HepG2 (cell line): ENCODE measurements around the gene PSD4. TPM values are rescaled to one million over a fixed set of nuclear protein-coding genes. Genes with fewer than 3 reads are reported as not detected.

Source experiments
- CENPX ChIP-seq: sonication (generic); formaldehyde crosslinking; IDR thresholded peaks from 2 replicates; pipeline ENCODE4 v1.9.0; 2021; ENCODE audit warnings: mild to moderate bottlenecking, missing genetic modification reagents, moderate library complexity
- FOXK2 ChIP-seq: fragments of 450-650 bp; IDR thresholded peaks from 2 replicates; pipeline ENCODE4 v1.6.1; 2016
- HBP1 ChIP-seq: IDR thresholded peaks from 2 replicates; pipeline ENCODE4 v1.6.1; 2016; ENCODE audit warnings: low read depth, control low read depth
- HCFC1 ChIP-seq: fragments of 150-350 bp; IDR thresholded peaks from 2 replicates; pipeline ENCODE4 v1.6.1; 2014; ENCODE audit warnings: low read depth, low read length
- HMGXB4 ChIP-seq, 2 experiments: sonication (generic) in 1 of 2; formaldehyde crosslinking in 1 of 2; IDR thresholded peaks; 2 replicates each; pipeline versions ENCODE4 v1.4.0 to v1.6.1; 2018 to 2020; ENCODE audit warnings: missing genetic modification reagents in 2 of 2, borderline replicate concordance in 1 of 2, low read depth in 1 of 2, mild to moderate bottlenecking in 1 of 2, missing biosample characterization in 1 of 2
- HOXA3 ChIP-seq: sonication (generic); formaldehyde crosslinking; IDR thresholded peaks from 2 replicates; pipeline ENCODE4 v1.5.0; 2020; ENCODE audit warnings: missing genetic modification reagents
- IKZF5 ChIP-seq: IDR thresholded peaks from 2 replicates; pipeline ENCODE4 v1.6.1; 2018; ENCODE audit warnings: missing genetic modification reagents, mild to moderate bottlenecking, missing compliant biosample characterization
- ISL2 ChIP-seq: sonication (generic); formaldehyde crosslinking; IDR thresholded peaks from 2 replicates; pipeline ENCODE4 v1.5.0; 2020; ENCODE audit warnings: missing genetic modification reagents
- KLF15 ChIP-seq: sonication (generic); formaldehyde crosslinking; IDR thresholded peaks from 2 replicates; pipeline ENCODE4 v1.8.1; 2023; ENCODE audit warnings: borderline replicate concordance, mild to moderate bottlenecking, inconsistent platforms, missing genetic modification reagents, mixed read lengths
- ONECUT2 ChIP-seq: sonication (generic); formaldehyde crosslinking; IDR thresholded peaks from 2 replicates; pipeline ENCODE4 v1.4.0; 2020; ENCODE audit warnings: missing genetic modification reagents
- PAX8 ChIP-seq: sonication (generic); formaldehyde crosslinking; IDR thresholded peaks from 2 replicates; pipeline ENCODE4 v1.8.0; 2022; ENCODE audit warnings: mild to moderate bottlenecking, missing genetic modification reagents, borderline replicate concordance
- PHF21A ChIP-seq: sonication (generic); formaldehyde crosslinking; IDR thresholded peaks from 2 replicates; pipeline ENCODE4 v1.5.0; 2020; ENCODE audit warnings: mild to moderate bottlenecking, missing genetic modification reagents
- REL ChIP-seq: sonication (generic); formaldehyde crosslinking; conservative IDR thresholded peaks from 2 replicates; pipeline ENCODE4 v1.8.0; 2022; ENCODE audit warnings: mild to moderate bottlenecking, missing genetic modification reagents, moderate library complexity
- SMYD3 ChIP-seq: sonication (generic); formaldehyde crosslinking; IDR thresholded peaks from 2 replicates; pipeline ENCODE4 v1.8.1; 2023; ENCODE audit warnings: mild to moderate bottlenecking, missing genetic modification reagents
- ZBTB7A ChIP-seq: sonication (generic); formaldehyde crosslinking; IDR thresholded peaks from 2 replicates; pipeline ENCODE4 v1.8.0; 2022; ENCODE audit warnings: mild to moderate bottlenecking, missing genetic modification reagents
- ZFP36 ChIP-seq: fragments of 150-350 bp; IDR thresholded peaks from 2 replicates; pipeline ENCODE4 v1.6.1; 2018; ENCODE audit warnings: borderline replicate concordance, low read length, low read depth; ENCODE audit not compliant: partially characterized antibody
- ZFP36L1 ChIP-seq: sonication (generic); formaldehyde crosslinking; IDR thresholded peaks from 2 replicates; pipeline ENCODE4 v1.8.0; 2022; ENCODE audit warnings: mild to moderate bottlenecking, missing genetic modification reagents, moderate library complexity
- ZNF10 ChIP-seq: sonication (generic); formaldehyde crosslinking; IDR thresholded peaks from 2 replicates; pipeline ENCODE4 v1.4.0; 2020; ENCODE audit warnings: mild to moderate bottlenecking, low read depth, missing genetic modification reagents, borderline replicate concordance
- ZNF282 ChIP-seq: fragments of 450-650 bp; IDR thresholded peaks from 2 replicates; pipeline ENCODE4 v1.6.1; 2018; ENCODE audit not compliant: partially characterized antibody
- ZNF292 ChIP-seq: sonication (generic); formaldehyde crosslinking; IDR thresholded peaks from 2 replicates; pipeline ENCODE4 v1.8.1; 2022; ENCODE audit warnings: mild to moderate bottlenecking, low read depth, missing genetic modification reagents, borderline replicate concordance
- ZNF33B ChIP-seq: sonication (generic); formaldehyde crosslinking; IDR thresholded peaks from 2 replicates; pipeline ENCODE4 v1.5.1; 2020; ENCODE audit warnings: mild to moderate bottlenecking, missing genetic modification reagents
- ZNF629 ChIP-seq: sonication (generic); formaldehyde crosslinking; conservative IDR thresholded peaks from 2 replicates; pipeline ENCODE4 v1.5.0; 2020; ENCODE audit warnings: missing genetic modification reagents
- ZNF780A ChIP-seq: sonication (generic); formaldehyde crosslinking; IDR thresholded peaks from 2 replicates; pipeline ENCODE4 v1.8.0; 2022; ENCODE audit warnings: mild to moderate bottlenecking, missing genetic modification reagents, moderate library complexity
- polyA plus RNA-seq, 8 experiments: library from polyadenylated mRNA; depleted of rRNA in 3 of 8; stranded (reverse) in 7 of 8; unstranded in 1 of 8; fragments of >200 nt; fragmentation: Illumina TruSeq in 4 of 8; extraction: Trizol in 4 of 8; gene quantifications; 2 replicates each; pipeline versions ENCODE4 v1.2.1 to v1.2.3, GENCODE V29; 2011 to 2016; ENCODE audit warnings: low read depth in 4 of 8, missing spikeins in 1 of 8, mixed read lengths in 1 of 8; ENCODE audit not compliant: insufficient read depth in 1 of 8
- total RNA-seq, 5 experiments: library from RNA; depleted of rRNA; stranded (reverse); fragments of >200 nt; fragmentation: Illumina TruSeq; extraction: Trizol; gene quantifications; 2 replicates each; pipeline ENCODE4 v1.2.3, GENCODE V29; 2016; ENCODE audit warnings: low read depth in 1 of 5

Gene PSD4
- total and polyA plus RNA-seq, 2 of the 13 experiments (the other 11 are each of a cell fraction or from before 2014, with no cell fraction given) = 5.8 to 9.4 TPM

- TF ChIP-seq HMGXB4 (CRISPR knock-in tag; IDR thresholded peaks at IDR 0.05; ENCODE audit: borderline replicate concordance in 1 of 2, low read depth in 1 of 2) (peak in 1 of 2 experiments; percentile 28; a peak in 2 of 4 replicates), PHF21A (CRISPR knock-in tag) (peak; percentile 100), FOXK2 (no peak), REL (CRISPR knock-in tag) (no peak), ZNF629 (no peak), HCFC1 (no peak), SMYD3 (CRISPR knock-in tag) (no peak), ZNF780A (CRISPR knock-in tag) (no peak), ONECUT2 (peak; percentile 99), ZNF292 (CRISPR knock-in tag) (peak; percentile 75; the same call in 1 of the 2 replicates), HOXA3 (CRISPR knock-in tag) (peak; percentile 49; the same call in 1 of the 2 replicates), IKZF5 (CRISPR knock-in tag) (0 out of 2 replicates have a peak, but pooled peaks have one; percentile 30), KLF15 (no peak), ZFP36 (no peak), ISL2 (CRISPR knock-in tag) (peak; percentile 75), ZNF282 (no peak), CENPX (CRISPR knock-in tag) (no peak), PAX8 (CRISPR knock-in tag) (no peak), ZNF10 (CRISPR knock-in tag) (no peak), HBP1 (CRISPR knock-in tag) (no peak), ZBTB7A (CRISPR knock-in tag) (no peak), ZFP36L1 (CRISPR knock-in tag) (no peak), ZNF33B (CRISPR knock-in tag) (no peak; the same call in 1 of the 2 replicates)
Observed at GRCh38 chr2:113156278-113157117, 17.3 kb upstream of the PSD4 start (continued).
